Subcutaneous adipose tissue (tissue), 4 donors: ENCODE data around the gene STXBP6. TPM values are rescaled to one million over a fixed set of nuclear protein-coding genes. Genes with fewer than 3 reads are reported as not detected.

Experiments
- CTCF ChIP-seq: fragments of 450-650 bp; IDR thresholded peaks from one replicate; pipeline ENCODE4 v1.5.1; 2016; ENCODE audit warnings: low read depth, mild to moderate bottlenecking, control low read depth, antibody characterized with exemption, moderate library complexity
- total RNA-seq, 4 donors: library from RNA; depleted of rRNA; stranded (reverse); fragments of >200 nt; gene quantifications; one replicate each; pipeline ENCODE4 v1.1.0, GENCODE V29; 2016

STXBP6 gene
- total RNA-seq, 4 donors from 2014 or later = 5.4 to 11.7 (median 9.3) TPM

GRCh38 chr14:25090256-25090655, 40.3 kb upstream of the STXBP6 start:
- TF ChIP-seq CTCF = no peak

GRCh38 chr14:25089496-25089895, 39.5 kb upstream of the STXBP6 start:
- TF ChIP-seq CTCF = no peak

GRCh38 chr14:25086821-25087396, 37.0 kb upstream of the STXBP6 start:
- TF ChIP-seq CTCF = no peak

GRCh38 chr14:25086081-25086480, 36.1 kb upstream of the STXBP6 start:
- no peak for TF ChIP-seq CTCF

GRCh38 chr14:25080682-25081081, 30.7 kb upstream of the STXBP6 start:
- TF ChIP-seq CTCF = no peak

- no peak for TF ChIP-seq CTCF
Measured at GRCh38 chr14:25079311-25079710, 29.4 kb upstream of the STXBP6 start.

- no peak for TF ChIP-seq CTCF
Measured at GRCh38 chr14:25074099-25074685, 24.2 kb upstream of the STXBP6 start.
